ENCODE data around the gene KCNE3.

DNA sequence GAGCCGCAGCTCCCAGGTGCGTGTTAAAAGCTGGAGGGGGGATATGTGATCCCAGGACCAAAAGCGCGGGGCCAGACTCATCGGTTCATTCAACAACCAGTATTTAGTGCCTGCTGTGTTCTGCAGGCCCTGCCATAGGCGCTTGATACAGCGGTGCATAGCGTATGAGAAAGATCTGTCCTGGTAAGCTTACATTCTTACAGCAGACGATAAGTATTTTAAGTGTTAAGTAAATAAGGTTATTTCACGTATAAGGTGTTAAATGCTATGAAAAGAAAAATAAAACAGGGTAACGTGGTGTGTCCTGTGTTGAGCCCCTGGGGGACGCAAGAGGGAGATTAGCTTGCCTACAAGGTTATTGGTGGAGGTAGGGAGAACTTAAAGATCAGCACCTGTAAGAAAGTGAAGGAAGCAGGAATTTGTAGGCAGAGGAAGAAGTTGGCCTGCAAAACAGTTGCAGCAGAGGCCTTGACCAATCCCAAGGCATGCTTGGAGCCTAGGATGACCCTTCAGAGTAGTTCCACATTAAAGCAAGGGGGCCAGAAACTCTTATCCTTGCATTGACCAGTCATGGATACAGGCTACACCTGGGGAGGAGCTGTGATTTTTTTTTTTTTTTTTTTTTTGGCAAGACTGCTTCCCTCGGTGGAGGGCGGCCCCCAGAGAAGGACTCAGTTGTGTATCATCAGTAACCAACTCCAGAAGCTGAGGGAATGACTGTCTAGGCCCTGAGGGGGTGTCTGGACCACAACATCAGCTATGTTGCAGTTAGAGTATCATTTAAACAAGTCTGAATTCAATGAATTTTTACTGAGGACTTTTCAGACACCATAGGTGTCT lies 26.7 kb upstream of the KCNE3 start:
- TF ChIP-seq POLR2A (IDR thresholded peaks at IDR 0.05; ENCODE audit: low read depth, low read length) (no peak), RFX5 (IDR thresholded peaks at IDR 0.05; ENCODE audit: low read depth, low read length) (no peak), MXI1 (IDR thresholded peaks at IDR 0.05; ENCODE audit: borderline replicate concordance, low read depth, low read length) (no peak)
- TF ChIP-seq, protein P1, sequence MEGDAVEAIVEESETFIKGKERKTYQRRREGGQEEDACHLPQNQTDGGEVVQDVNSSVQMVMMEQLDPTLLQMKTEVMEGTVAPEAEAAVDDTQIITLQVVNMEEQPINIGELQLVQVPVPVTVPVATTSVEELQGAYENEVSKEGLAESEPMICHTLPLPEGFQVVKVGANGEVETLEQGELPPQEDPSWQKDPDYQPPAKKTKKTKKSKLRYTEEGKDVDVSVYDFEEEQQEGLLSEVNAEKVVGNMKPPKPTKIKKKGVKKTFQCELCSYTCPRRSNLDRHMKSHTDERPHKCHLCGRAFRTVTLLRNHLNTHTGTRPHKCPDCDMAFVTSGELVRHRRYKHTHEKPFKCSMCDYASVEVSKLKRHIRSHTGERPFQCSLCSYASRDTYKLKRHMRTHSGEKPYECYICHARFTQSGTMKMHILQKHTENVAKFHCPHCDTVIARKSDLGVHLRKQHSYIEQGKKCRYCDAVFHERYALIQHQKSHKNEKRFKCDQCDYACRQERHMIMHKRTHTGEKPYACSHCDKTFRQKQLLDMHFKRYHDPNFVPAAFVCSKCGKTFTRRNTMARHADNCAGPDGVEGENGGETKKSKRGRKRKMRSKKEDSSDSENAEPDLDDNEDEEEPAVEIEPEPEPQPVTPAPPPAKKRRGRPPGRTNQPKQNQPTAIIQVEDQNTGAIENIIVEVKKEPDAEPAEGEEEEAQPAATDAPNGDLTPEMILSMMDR (conservative IDR thresholded peaks at IDR 0.05; ENCODE audit: low read depth, low read length) = no peak
- TF ChIP-seq, protein P2, sequence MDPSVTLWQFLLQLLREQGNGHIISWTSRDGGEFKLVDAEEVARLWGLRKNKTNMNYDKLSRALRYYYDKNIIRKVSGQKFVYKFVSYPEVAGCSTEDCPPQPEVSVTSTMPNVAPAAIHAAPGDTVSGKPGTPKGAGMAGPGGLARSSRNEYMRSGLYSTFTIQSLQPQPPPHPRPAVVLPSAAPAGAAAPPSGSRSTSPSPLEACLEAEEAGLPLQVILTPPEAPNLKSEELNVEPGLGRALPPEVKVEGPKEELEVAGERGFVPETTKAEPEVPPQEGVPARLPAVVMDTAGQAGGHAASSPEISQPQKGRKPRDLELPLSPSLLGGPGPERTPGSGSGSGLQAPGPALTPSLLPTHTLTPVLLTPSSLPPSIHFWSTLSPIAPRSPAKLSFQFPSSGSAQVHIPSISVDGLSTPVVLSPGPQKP (IDR thresholded peaks at IDR 0.05; ENCODE audit: borderline replicate concordance, low read depth, low read length) = no peak
- TF ChIP-seq, protein P3, sequence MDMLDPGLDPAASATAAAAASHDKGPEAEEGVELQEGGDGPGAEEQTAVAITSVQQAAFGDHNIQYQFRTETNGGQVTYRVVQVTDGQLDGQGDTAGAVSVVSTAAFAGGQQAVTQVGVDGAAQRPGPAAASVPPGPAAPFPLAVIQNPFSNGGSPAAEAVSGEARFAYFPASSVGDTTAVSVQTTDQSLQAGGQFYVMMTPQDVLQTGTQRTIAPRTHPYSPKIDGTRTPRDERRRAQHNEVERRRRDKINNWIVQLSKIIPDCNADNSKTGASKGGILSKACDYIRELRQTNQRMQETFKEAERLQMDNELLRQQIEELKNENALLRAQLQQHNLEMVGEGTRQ (IDR thresholded peaks at IDR 0.05; ENCODE audit: low read depth, low read length) = no peak
